COLO668 (cell line): ENCODE data around the gene PELI1.
"Not testable (repeated sequence)": the region's sequence is repeated elsewhere in the genome, so short reads cannot be mapped to it uniquely, and the experiment has no call there.

ENCODE experiments used
- DNase-seq: peaks from one replicate; lab custom pipeline; 2025; ENCODE audit not compliant: unreplicated experiment; lab: John Stamatoyannopoulos, UW

The PELI1 gene

DNA sequence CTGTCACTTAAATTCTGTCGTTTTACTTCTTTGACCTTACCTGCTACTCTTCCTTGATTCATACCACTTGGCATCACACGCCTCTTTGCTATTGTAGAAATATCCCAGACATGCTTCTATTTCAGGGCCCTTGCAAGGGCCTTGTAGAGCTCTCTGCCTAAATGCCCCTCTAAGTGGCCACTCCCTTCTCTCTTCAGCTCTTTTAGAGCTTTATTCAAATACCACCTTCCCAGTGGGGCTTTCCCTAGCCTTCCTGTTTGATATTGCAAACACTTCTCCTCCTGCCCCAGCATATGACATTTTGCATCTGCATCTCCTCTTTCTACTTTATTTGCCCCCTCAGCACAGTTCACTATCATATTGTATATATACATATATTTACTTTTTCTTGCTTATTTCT lies 54.0 kb downstream of the PELI1 start:
- DNase-seq: no peak

DNA sequence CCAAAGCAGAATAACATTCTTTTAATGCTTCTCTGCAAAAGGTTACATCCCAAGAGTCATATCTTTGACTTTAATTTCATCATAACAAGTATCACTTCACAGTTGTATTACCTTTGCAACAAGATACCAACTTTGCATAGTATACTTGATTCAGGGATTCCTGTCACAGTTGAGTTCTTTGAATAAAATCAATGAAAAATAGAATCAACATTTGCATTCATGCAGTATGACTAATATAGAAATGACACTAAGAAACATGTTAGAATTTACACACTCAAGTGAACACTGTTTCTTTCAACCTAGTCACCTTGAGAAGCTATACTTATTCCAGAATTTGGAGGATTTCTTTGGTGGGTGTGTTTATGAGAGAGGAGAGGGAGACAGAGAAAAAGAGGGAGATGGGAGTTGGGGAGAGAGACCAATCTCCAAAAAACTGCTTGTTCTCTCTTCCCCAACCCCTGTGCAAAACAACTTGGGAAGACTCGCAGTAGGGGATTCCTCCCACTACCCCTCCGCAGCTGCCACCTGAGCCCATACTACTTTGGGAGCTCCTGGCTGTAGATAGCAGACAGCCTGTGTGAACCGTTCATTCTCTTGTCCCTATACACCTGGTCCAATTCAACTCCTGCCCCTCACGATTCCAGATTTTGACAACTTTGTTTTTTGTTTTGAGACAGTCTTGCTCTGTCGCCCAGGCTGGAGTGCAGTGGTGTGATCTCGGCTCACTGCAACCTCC lies 57.7 kb downstream of the PELI1 start:
- no peak for DNase-seq

DNA sequence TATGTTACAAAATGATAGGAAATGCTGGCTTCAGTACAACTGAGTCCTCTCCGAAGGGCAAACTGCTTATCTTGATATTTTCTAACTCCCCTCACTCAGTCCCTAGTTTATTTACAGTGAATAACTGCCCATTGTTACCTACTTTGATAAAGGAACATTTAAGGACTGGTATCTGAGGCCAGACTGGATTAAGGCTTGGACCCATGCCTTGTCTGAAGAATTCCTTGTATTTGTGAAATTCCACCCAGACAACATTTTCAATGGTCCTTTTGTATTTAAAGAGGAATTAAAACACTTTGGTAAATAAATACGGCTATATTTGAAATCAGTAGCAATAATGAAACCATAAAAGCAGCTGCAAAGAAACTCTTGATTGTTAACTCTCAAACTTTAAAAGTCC lies 58.3 kb downstream of the PELI1 start:
- no peak for DNase-seq

- no peak for DNase-seq
Measured at GRCh38 chr2:64081046-64081445, 63.2 kb downstream of the PELI1 start.

- no peak for DNase-seq
Measured at GRCh38 chr2:64080179-64080578, 64.0 kb downstream of the PELI1 start.

GRCh38 chr2:64079688-64080087 lies 64.5 kb downstream of the PELI1 start:
- not testable (repeated sequence) for DNase-seq

DNA sequence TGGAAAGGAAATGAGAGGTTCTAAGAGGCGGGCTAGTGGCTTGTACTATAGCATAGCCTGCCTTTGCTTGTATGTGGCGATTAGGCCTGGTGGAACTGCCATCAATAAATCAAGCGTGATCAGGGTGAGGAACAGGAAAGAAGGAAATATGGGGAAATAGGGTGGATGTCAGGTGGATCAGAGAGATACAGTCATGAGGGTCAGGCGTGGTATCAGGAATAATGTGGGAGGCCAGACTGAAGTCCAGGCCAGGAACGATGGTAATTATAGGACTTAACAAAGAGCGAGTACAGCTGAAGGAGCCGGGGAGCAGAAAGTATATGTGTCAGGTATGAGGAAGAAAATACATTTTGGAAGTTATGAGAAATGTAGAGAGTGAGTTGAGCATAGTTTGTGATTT lies 67.4 kb downstream of the PELI1 start:
- DNase-seq: not testable (repeated sequence)

DNA sequence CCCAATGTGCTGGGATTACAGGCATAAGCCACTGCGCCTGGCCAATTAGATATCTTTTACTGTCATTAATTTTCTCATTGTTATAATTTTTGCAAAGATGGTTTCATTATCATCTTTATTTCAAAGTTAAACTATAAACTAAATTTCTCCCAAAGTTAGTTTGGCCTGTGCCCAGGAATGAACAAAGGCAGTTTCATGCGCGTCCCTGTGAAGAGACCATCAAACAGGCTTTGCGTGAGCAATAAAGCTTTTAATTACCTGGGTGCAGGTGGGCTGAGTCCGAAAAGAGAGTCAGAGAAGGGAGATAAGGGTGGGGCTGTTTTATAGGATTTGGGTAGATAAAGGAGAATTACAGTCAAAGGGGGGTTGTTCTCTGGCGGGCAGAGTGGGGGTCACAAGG lies 69.6 kb downstream of the PELI1 start:
- not testable (repeated sequence) for DNase-seq

GRCh38 chr2:64067326-64067725 lies 76.9 kb downstream of the PELI1 start:
- no peak for DNase-seq

DNA sequence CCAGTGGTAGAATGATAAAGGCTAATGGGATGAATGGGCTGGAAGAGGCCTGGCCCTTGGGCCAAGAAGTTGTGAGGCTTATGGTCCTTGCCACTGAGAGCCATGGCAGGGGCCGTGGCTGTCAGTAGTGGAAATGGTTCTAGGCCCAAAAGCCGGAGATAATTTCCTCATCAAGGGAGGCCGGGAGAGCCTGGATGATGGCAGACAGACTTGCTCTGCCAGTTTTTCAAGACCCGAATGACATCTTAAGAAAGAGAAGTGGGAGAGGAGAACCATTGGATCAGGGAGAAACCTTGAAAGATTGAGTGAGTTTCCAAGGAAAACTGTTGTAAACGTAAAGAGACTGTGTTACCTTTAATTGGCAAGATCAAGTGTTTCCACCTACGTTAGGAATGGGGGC lies 78.7 kb downstream of the PELI1 start:
- DNase-seq: no peak

- DNase-seq: peak; percentile 58
Measured at GRCh38 chr2:64063924-64064331, 80.3 kb downstream of the PELI1 start.

DNA sequence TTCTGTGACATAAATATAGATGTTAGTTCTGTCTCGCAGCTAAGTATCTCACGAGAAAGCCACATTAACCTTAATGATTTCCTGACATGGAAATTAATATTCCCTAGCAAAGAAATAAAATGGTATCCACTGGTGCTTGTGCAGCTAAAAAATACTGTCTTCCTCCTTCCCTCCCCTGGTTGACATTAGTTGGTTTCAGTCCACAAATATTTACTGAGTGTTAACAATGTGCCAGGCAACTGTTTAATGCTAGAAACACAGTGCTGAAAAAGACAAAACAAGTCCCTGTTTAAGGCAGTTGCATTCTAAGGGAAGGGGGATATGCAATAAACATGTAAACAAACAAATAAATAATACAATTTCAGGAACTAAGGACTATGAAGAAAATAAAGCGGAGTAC lies 80.8 kb downstream of the PELI1 start:
- DNase-seq: no peak

DNA sequence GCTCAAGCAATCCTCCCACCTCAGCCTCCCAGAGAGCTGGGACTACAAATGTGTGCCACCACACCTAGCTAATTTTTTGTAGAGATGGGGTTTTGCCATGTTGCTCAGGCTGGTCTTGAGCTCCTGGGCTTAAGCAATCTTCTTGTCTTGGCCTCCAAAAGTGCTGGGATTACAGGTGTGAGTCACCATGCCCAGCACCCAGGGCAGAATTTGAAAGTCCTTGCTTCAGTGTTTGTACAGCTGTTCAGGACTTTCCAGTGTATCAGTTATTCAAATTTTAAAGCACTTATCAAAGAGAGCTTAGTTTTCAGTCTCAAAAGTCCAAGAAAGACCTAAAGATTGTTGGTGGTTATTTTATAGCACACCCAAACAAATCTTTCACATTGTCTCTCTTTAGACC lies 81.4 kb downstream of the PELI1 start:
- peak; percentile 49 for DNase-seq

GRCh38 chr2:64059270-64059669 lies 85.0 kb downstream of the PELI1 start:
- DNase-seq: no peak

- DNase-seq: no peak
Measured at GRCh38 chr2:64056021-64056420, 88.2 kb downstream of the PELI1 start.

DNA sequence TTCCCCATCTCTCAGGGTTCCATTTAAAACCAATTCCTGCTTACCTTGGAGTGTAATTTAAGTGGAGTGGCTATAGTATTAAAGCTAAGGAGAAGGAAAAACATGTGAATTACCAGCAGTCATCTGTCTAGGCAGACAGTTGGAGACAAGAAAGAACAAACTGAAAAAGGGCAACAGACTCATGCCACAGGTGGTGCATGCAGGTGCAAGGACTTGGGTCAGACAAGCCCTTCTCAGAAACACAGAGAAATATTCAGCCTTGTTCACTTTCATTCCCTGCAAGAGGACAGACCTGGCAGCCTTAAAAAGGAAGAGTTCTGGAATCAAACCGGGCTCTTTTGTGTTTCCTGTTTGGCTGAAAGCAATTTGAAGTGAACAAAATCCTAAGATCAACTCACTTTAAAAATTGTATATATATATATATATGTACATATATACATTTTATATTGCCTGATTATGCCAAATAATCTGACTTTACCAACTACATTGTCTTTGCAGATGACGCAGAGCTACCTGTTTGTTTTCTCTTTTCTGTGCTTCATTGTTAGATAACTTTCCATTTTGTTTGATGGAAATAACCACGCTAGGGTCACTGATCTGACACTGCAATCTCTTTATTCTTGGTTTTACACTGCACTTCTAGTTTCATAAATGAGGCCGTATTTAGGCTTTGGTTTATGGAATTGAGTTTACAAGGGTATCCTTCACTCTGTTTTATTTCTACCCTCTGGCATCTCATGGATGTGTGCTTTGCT lies 89.9 kb downstream of the PELI1 start:
- no peak for DNase-seq

DNA sequence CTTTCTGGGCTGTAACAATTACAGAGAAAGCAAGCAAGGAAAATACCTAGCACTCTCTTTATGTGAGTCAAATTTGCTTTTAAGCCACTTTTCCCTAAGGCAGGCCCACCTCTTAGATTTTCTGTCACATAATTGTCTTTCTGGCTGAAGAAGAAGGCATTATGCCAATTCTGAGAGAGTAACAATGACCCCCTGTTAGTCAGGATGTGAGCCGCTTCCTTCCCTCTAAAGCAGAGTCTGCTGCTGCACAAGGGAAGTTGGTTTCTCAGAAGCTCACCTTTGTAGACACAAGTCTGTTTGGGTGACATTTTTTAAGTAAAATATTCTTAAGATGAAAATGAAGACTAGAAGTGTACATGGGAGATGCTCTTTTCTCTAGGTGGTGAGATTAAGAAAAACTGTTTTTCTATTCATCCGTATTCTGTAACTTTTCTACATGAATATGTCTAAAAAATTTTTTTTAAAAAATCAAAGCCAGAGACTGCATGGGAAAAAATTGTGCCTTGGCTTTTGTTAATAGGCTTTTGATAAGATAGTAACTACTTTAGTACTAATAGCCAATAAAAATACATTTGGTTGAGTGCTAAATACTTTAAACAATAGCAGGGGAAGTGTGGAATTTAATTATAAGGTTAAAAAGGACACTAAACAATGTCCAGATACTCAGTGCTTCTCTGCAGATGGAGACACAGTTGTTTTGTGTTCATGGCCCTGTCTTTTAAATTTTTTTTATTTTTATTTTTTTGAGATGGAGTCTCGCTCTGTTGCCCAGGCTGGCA lies 91.6 kb downstream of the PELI1 start:
- no peak for DNase-seq

DNA sequence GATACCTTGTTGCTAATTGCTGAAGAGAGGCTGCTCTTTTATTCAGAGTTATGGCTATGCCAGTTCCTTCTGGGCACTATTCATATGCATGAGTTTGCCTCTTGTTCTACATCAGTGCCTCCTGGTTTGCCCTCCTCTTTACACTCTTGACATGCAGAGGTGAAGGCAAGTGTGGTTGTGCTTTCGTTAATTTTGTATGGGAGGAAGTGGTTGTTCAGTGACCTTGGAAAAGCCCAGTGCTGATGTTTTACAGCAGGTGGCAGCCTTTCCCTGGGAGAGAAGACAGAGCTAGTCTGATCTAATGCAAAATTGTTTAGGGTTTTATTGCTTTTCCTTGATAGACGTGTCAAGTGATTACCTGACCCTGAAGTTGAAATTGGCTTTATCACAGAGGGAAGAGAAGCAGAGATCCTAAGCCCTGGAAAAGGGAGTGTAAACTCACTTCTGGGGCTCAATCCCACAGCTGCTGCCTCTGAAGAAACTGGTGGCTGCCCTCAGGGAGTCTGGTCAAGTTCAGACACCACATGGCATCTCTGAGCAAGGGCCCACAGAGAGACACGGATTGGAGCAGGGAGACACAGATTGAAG lies 94.5 kb downstream of the PELI1 start:
- peak; percentile 62 for DNase-seq

GRCh38 chr2:64045938-64046337 lies 98.3 kb downstream of the PELI1 start:
- DNase-seq: no peak
